ENCODE data around the gene SERPINB10.

GRCh38 chr18:63960891-63961290 is 53.1 kb downstream of the SERPINB10 start:
- no peak for TF ChIP-seq POLR2A (IDR thresholded peaks at IDR 0.05; ENCODE audit: low read length)
- no peak for TF ChIP-seq GATA1 (IDR thresholded peaks at IDR 0.05; ENCODE audit: low read depth, low read length)
